ENCODE data around the gene SCP2.

SCP2 gene, protein sequence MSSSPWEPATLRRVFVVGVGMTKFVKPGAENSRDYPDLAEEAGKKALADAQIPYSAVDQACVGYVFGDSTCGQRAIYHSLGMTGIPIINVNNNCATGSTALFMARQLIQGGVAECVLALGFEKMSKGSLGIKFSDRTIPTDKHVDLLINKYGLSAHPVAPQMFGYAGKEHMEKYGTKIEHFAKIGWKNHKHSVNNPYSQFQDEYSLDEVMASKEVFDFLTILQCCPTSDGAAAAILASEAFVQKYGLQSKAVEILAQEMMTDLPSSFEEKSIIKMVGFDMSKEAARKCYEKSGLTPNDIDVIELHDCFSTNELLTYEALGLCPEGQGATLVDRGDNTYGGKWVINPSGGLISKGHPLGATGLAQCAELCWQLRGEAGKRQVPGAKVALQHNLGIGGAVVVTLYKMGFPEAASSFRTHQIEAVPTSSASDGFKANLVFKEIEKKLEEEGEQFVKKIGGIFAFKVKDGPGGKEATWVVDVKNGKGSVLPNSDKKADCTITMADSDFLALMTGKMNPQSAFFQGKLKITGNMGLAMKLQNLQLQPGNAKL

DNA sequence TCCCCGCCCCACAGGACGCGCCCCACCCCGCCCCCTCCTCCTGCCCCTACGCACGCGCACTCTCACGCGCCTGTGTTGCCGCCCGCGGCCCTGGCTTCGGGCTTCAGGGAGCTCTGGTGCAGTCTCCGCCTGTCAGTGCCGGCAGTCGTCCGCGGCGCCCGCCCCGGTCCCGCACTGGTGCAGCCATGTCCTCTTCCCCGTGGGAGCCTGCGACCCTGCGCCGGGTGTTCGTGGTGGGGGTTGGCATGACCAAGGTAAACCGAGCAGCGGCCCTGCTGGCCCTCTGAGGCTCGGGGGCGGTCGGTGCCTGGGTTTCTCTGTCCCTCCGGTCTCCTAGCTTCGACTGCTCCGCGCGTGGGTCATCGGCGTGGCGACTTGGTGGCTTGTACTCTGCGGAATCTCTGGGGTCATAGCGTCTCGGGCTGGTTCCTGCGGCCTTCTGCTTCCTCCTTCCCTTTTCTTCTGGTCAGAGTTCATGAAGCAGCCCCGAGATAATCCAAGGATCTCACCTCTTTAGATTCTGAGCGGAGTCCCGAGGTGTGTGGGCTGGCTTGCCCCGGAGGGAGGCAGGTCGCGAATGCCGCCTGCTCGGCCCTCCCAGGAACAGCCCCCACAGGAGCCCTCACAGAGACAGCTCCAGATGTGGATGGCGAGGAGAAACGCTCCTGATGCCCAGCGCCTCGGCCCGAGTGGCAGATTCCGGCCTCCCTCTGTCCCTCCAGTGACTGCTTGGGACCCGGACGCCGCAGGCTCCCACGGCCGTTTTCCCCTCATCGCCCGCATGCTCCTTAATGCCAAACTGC, at the start of gene SCP2:
Gene SCP2, plus strand, starts transcription at position 65 of the 803 bp plus-strand sequence. Its CDS starts 121 bp downstream, at position 186.
- in situ Hi-C loops (cut with MboI; ENCODE audit: low sequenced_read_pairs), result no loop called here

DNA sequence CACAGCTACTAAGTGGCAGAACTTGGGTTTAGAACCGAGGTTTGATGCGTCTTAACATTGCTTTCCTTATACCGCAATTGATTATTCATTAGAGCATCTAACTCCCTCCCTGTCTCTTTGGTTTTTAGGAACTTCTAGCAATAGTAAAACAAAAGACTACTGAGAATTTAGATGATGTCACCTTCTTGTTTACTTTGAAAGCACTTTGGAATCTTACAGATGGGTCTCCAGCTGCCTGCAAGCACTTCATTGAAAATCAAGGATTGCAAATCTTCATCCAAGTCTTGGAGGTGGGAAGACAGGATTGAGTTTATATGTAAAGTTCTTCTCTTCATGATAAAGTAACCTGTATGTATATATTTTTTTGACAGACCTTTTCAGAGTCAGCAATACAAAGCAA, 49.5 kb upstream of the SCP2 start:
- in situ Hi-C loops (cut with MboI; ENCODE audit: low sequenced_read_pairs), result no loop called here

DNA sequence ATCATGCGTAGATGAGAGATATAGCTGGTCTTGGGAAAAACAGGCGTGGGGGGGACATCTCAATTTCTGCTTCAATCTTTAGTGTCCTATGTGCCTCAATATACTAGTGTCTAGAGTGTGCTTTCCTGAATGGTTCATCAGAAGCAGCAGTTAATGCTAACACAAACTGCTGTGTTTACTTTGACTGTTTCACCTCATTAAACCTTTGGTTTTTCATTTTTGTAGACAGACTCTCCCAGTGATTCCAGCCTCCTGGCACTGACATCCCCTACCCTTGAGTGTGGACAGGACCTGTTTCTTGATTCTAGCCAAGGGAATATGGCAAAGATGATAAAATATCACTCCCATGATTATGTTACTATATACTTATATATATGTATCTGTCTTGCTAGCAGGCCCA, 46.9 kb upstream of the SCP2 start:
- in situ Hi-C loops (cut with MboI; ENCODE audit: low sequenced_read_pairs), result no loop called here

DNA sequence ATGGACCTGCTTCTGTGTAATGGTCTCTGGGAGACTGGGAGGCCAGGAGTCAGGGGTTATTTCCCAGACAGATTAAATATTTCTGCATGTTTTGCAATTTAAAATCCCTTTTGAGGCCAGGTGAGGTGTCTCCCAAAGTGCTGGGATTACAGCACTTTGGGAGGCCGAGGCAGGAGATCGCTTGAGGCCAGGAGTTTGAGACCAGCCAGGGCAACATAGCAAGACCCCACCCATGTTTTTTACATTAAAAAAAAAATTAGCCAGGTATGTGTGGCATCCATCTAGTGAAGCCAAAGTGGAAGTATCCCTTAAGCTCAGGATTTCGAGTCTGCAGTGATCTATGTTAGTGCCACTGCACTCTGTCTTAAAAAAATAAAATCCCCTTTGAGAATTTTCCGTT, 39.6 kb upstream of the SCP2 start:
- in situ Hi-C loops (cut with MboI; ENCODE audit: low sequenced_read_pairs), result no loop called here

DNA sequence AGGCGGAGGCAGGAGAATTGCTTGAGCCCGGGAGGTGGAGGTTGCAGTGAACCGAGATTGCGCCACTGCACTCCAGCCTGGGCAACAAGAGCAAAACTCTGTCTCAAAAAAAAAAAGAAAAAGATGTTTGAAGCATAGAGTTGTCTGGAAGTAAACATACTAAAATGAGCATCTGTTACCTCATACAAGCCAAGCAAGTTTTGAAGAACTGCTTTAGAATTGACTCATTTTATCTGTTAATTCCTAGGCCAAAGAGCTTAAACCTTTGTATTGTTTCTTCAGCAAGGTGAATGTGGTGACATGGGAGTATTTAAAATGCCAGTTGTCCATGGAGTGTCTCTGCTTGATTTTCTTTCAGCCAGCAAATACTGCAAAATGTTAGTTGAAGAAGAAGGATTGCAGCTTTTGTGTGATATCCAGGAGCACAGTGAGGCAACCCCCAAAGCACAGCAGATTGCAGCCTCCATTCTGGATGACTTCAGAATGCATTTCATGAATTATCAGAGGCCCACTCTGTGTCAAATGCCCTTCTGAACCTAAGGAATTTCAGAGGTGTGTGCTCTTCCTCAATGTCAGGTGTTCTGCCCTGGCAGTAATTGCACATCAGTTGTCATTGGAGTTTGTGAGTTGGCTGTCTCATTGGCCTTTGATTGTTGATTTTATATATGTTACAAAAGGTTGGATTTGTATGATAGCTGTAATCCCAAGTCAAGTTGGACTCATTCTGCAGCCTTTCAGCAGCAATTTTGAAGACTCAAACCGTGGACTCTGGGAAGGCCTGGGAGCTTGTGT, 34.5 kb upstream of the SCP2 start:
- in situ Hi-C loops (cut with MboI; ENCODE audit: low sequenced_read_pairs), result no loop called here

DNA sequence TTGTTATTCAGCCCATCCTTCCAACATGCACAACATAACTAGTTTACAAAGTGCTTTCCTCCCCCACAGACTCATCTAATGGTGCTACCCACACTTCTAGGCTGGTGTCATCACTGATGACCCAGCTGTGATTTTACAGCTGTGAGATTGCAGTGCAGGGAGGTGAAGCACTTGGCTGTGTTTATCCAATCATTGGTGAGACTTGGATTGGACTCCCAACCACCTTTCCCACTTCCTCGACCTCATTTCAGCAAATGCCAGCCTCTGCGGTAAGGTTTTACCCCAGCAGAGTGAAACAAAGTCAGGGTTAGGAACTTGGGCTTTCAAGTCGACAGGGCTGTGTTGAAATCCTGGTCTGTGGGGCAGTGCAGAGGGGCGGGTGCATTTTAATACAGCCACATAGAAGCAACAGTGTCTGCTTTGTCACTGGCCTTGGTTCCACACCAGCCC, 27.6 kb upstream of the SCP2 start:
- in situ Hi-C loops (cut with MboI; ENCODE audit: low sequenced_read_pairs), result no loop called here

DNA sequence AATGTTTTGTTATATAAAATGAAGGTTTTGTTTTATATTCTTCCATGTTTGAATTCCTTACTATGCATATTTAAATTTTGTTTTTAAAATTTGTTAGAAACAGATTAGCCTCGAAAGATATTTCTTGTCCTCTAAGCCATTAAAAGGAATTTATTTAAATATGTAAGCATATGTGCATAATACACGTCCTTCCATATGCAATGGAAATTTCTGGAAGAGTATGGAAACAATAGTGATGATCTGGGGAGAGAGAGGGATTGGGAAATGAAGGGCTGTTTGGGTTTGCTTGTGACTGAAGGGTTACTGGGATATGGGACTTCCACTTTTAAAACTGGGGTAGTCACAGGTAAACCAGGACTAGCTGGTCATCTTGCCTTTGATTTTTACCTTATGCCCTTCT, 26.7 kb upstream of the SCP2 start:
- in situ Hi-C loops (cut with MboI; ENCODE audit: low sequenced_read_pairs), result loop anchor here (25.0 kb wide), 1 partner anchor 287 kb away; the partner anchor contains the start of gene CPT2

DNA sequence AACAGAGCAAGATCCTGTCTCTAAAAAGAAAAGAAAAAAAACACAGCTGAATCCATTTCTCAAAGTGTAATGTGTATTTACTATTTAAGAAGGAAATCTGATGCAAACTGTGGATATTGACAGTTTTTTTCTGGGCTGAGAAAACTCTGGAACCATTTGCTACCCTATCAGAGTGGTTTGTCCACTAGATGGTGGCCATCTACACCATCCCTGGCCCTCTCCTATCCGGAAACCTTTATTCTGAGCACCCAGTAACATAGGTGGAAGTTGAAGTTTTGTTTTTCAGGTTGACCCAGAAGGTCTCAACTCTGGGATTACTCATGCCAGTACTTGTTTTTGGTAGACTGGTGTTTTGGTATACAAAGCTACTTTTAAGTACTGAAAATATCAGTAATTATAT, 25.7 kb upstream of the SCP2 start:
- in situ Hi-C loops (cut with MboI; ENCODE audit: low sequenced_read_pairs), result loop anchor here (25.0 kb wide), 1 partner anchor 286 kb away; the partner anchor contains the start of gene CPT2

DNA sequence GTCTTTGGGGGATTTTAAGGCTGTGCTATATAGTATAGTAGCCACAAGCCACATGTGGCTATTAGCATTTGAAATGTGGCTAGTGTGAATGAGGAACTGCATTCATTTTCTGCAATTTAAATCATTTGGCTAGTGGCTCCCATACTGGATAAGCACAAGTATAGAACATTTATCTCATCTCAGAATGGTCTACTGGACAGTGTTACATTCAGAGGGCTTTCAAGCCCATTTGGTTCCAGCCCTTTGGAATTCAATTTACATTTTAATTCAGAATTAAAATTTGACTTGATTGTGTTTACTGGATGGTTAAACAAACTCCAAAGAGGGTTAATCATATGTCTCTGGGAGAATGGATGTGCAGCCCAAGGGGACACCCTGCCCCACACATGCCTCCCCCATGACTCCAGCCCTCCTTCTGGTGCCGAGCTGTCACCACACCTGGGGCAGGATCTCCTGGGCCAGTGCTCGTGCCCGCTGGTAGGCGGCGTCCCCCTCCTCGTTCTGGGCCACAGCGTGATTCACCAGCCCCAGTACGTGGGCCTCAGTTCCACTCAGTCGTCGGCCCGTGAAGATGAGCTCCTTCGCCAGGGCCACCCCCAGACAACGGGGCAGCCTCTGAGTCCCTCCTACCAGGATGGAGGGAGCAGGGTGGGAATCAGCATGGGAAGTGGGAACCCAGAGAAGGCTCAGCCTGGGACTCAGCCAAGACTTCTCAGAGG, 22.7 kb upstream of the SCP2 start:
- in situ Hi-C loops (cut with MboI; ENCODE audit: low sequenced_read_pairs), result loop anchor here (25.0 kb wide), 1 partner anchor 283 kb away; the partner anchor contains the start of gene CPT2

DNA sequence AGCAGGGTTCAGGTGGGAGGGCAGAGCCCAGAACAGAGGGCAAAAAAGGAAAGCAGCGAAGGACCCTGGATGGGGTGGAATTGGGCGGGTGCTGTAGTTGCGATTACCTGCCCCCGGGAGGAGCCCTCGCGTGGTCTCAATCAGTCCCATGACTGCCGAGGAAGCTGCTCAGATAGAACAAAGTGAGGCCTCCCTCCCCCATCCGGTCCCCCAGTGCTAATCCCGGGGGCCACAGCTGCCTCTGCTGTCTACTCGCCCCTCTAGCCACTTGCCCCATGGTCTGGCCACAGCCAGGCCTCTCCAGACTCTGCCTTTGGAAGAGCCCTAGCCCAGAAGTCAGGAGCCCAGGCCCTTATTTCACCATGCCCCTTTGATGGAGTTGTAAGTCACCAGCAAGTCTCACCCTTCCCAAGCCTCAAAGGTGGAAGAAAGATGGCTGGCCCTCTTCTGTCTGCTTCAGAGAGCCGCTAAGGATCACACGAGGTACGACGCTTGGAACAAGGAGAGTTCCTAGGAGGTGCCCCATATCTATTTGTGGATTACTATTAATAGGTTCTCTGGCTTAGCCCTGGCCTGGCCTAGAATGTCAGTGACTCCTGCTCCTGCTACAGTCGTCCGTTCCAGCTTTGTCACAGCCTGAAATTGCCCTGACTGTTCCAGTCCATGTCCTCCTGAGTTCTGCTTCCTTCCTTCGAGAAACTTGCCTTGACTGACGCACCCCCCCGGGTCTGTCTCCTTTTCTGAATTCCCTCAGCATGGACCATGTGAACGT, 22.0 kb upstream of the SCP2 start:
- in situ Hi-C loops (cut with MboI; ENCODE audit: low sequenced_read_pairs), result loop anchor here (25.0 kb wide), 1 partner anchor 282 kb away; the partner anchor contains the start of gene CPT2

DNA sequence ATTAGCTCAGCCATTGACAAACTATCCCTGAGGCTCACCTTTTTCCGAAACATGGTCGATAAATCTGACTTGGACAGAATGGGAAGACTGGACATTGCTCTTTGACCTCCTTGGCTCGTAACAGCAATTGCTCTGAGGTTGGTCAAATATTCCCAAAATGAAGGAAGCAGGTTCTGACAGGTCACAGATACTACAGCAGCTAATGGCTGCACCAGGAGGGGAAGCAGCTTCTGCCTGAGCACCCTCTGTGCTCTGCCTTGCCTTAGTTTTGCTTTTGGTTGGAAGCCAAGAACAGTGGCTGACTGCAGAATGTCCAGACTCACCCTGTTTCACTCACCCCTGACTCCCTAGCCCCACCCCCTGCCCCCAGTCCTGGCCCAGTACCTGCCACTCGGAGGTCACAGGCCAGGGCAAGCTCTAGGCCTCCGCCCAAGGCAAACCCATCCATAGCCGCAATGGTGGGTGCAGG, 20.9 kb upstream of the SCP2 start:
- in situ Hi-C loops (cut with MboI; ENCODE audit: low sequenced_read_pairs), result loop anchor here (25.0 kb wide), 1 partner anchor 281 kb away; the partner anchor contains the start of gene CPT2

DNA sequence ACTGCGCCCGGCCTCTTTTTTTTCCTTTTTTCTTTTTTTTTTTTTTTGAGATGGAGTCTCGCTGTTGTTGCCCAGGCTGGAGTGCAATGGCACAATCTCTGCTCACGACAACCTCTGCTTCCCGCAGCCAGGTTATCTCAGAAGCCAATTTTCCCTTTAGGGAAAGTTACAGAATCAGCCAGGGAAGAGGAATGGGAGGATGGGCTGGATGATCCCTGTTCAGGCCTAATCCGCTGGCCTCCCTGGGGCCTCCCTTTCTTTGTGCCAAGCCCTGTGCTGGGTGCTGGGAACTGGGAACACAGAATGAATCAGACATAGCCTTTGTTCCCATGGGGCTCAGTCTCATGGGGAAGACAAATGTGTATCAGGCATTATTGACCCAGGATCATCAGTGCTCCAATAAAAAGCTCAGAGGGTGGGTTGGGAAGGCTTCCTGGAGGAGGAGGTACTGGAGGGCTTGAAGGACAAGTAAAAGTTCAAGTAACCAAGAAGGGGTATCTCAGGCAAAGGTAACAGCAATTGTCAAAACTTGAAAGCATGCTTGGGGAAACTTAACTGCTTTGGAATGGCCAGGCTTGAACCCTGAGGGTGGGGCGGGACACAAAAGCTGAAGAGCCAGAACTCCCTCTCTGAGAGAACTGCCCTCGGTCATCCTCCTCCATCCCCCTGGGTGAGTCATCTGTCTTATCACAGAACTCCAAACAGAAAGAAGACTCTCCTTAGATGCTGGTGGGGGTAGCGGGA, 19.8 kb upstream of the SCP2 start:
- in situ Hi-C loops (cut with MboI; ENCODE audit: low sequenced_read_pairs), result loop anchor here (25.0 kb wide), 1 partner anchor 280 kb away; the partner anchor contains the start of gene CPT2

DNA sequence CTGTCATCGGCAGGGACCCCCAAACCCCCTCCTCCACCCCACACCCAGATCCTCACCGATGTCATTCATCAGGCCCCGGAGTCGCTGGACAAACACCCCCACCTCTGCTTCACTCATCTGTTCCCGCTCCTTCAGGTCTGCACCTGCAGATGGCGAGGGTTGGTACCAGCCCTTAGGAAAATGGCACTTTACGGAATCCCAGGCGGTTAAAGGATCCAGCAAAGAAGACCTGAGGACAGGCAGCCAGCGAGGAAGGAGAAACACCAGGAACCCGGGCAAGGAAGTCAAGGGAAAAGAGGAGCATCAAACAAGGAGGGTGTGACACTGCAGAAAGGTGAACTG, 19.3 kb upstream of the SCP2 start:
- in situ Hi-C loops (cut with MboI; ENCODE audit: low sequenced_read_pairs), result loop anchor here (25.0 kb wide), 1 partner anchor 280 kb away; the partner anchor contains the start of gene CPT2

DNA sequence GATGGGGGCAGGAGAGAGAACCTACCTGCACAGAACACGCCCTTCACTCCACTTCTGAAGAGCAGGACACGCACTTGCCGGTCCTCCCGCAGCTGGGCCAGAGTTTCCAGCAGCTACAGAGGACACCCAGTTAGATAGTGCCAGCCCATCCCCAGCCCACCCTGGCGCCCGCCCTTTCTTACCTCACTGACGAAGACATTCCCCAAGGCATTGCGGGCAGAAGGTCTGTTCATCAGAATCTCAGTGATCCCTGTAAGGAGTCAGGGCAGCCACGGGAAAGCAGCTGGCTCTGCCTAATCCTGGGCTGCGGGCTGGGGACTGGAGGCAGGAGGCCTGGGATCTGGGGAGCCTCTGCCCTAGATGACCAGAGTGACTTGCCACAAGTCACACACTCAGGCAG, 15.5 kb upstream of the SCP2 start:
- in situ Hi-C loops (cut with MboI; ENCODE audit: low sequenced_read_pairs), result loop anchor here (25.0 kb wide), 1 partner anchor 276 kb away; the partner anchor contains the start of gene CPT2

DNA sequence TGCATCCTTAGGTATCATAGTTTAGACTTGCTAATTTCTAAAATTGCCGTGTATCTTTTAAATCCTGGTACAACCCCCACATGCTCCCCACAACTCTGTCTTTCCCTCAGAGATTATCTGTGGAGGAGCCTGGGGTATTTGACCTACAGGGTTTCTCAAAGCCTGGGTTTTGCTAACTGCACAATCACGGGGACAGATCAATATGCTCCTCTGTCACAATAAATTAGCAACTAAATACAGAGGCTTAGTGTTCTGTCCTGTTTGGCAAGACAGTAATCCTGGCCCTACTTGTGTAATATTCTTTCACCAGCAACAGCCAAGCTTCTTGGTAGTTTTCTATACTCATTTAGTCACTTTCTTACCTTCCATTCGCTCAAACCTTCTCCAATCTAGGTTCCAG, 14.1 kb upstream of the SCP2 start:
- in situ Hi-C loops (cut with MboI; ENCODE audit: low sequenced_read_pairs), result loop anchor here (25.0 kb wide), 1 partner anchor 274 kb away; the partner anchor contains the start of gene CPT2

DNA sequence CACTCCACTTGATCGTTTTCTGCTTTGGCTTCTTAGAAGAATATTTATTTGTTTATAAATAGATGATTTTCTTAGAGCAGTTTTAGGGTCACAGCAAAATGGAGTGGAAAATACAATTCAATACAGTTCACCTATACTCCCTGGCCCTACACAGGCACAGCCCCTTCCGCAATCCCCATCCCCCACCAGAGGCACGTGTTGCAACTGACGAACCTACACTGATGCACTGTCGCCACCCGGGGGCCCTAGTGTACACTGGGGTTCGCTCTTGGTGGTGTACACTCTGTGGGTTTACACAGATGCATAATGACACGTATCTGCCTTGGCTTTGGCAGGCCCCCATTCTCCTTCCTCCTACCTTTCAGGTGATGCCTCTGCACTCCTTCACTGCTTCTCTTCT, 13.5 kb upstream of the SCP2 start:
- in situ Hi-C loops (cut with MboI; ENCODE audit: low sequenced_read_pairs), result loop anchor here (25.0 kb wide), 1 partner anchor 274 kb away; the partner anchor contains the start of gene CPT2

DNA sequence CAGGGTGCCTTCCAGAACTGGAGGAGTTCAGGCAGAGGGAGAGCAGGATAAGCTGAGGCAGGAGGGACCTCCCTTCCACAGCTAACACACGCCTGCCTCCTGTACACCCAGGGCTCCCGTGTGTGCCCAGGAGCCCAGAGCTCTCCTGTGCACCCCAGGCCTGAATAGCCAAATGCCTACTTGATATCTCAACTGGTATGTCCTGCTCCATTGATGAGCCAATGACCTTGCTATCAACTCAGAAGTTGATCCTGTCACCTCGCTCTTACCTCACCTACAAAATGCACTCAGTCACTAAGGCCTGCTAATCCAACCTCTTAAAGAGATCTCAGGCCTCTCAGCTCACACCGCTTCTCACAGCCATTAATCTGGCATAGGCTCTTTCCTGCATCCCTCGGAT, 12.6 kb upstream of the SCP2 start:
- in situ Hi-C loops (cut with MboI; ENCODE audit: low sequenced_read_pairs), result loop anchor here (25.0 kb wide), 1 partner anchor 273 kb away; the partner anchor contains the start of gene CPT2

Measured in HL-60/S4 (cell line).